ENCODE results near the gene LRP10. TPM values are rescaled to one million over a fixed set of nuclear protein-coding genes. Genes with fewer than 3 reads are reported as not detected.
"Not testable (repeated sequence)": the region's sequence is repeated elsewhere in the genome, so short reads cannot be mapped to it uniquely, and the experiment has no call there.

The LRP10 gene
- total and polyA plus RNA-seq, 2 of the 8 experiments (the other 6 are each of a cell fraction or from before 2014, with no cell fraction given), result 12.4 to 15.6 TPM

GRCh38 chr14:22852940-22853767, 18.4 kb upstream of the LRP10 start (continued):
- TF ChIP-seq GABPA (IDR thresholded peaks at IDR 0.05; ENCODE audit: borderline replicate concordance, insufficient read depth, low read length) (no peak), RAD21 (IDR thresholded peaks at IDR 0.05 in 1 of 2, conservative IDR thresholded peaks at IDR 0.05 in 1 of 2; ENCODE audit: low read depth in 2 of 2, low read length in 2 of 2) (peak; percentile 94 to 96), ATF2 (IDR thresholded peaks at IDR 0.05; ENCODE audit: low read length) (peak; percentile 45; the same call in 1 of the 2 replicates), SUZ12 (IDR thresholded peaks at IDR 0.05; ENCODE audit: low read length) (no peak), RXRA (IDR thresholded peaks at IDR 0.05; ENCODE audit: insufficient read depth, low read depth, low read length) (no peak), FOSL1 (IDR thresholded peaks at IDR 0.05; ENCODE audit: insufficient read depth, low read depth, low read length) (no peak)

GRCh38 chr14:22854296-22854695, 17.2 kb upstream of the LRP10 start:
- H3K79me1 ChIP-seq (ENCODE audit: low read depth, low read length); H2BK12ac ChIP-seq (ENCODE audit: low read depth, low read length); H3K18ac ChIP-seq (ENCODE audit: extremely low read depth, low read length); FAIRE-seq; H4K8ac ChIP-seq (ENCODE audit: extremely low read depth, insufficient read depth, low read length); H3K27ac ChIP-seq (ENCODE audit: low read depth, low read length); H2AFZ ChIP-seq (ENCODE audit: low read length); H3K23me2 ChIP-seq (ENCODE audit: low read depth, low read length); H2AK5ac ChIP-seq (ENCODE audit: low read depth, low read length); H3K79me2 ChIP-seq (ENCODE audit: control insufficient read depth in 1 of 2, insufficient read depth in 2 of 2, low read length in 2 of 2); H3K4ac ChIP-seq (replicated peaks; ENCODE audit: insufficient read length, low read depth, low read length); H3K56ac ChIP-seq (replicated peaks; ENCODE audit: insufficient read length, low read depth, low read length); H2BK120ac ChIP-seq (replicated peaks; ENCODE audit: low read depth, low read length); H2BK5ac ChIP-seq (ENCODE audit: low read depth, low read length); H3K9me3 ChIP-seq (ENCODE audit: insufficient read depth in 2 of 2, low read depth in 1 of 2, low read length in 1 of 2); H3K23ac ChIP-seq (ENCODE audit: insufficient read length); H3K4me3 ChIP-seq (ENCODE audit: extremely low read depth in 1 of 4, insufficient read depth in 2 of 4, low read depth in 3 of 4, low read length in 4 of 4); H2BK20ac ChIP-seq (ENCODE audit: low read length); H3K9ac ChIP-seq (replicated peaks in 1 of 4; ENCODE audit: extremely low read depth in 1 of 4, low read depth in 3 of 4, low read length in 3 of 4); H3K4me1 ChIP-seq (replicated peaks in 1 of 4; ENCODE audit: control insufficient read depth in 3 of 4, insufficient read depth in 4 of 4, low read length in 3 of 4); H3K4me2 ChIP-seq (ENCODE audit: insufficient read depth in 1 of 2, low read depth in 2 of 2, low read length in 2 of 2); H3K27me3 ChIP-seq (replicated peaks in 1 of 4; ENCODE audit: control insufficient read depth in 3 of 4, extremely low read depth in 1 of 4, insufficient read depth in 3 of 4, low read length in 3 of 4); H4K91ac ChIP-seq (replicated peaks; ENCODE audit: insufficient read length, low read length); H4K20me1 ChIP-seq (replicated peaks in 1 of 2; ENCODE audit: control insufficient read depth in 1 of 2, insufficient read depth in 2 of 2, low read length in 2 of 2); H4K5ac ChIP-seq (ENCODE audit: insufficient read length, low read depth, low read length); H3K14ac ChIP-seq (ENCODE audit: insufficient read length); H2BK15ac ChIP-seq (ENCODE audit: low read length); H3K36me3 ChIP-seq (ENCODE audit: control insufficient read depth in 2 of 4, insufficient read depth in 4 of 4, low read length in 3 of 4); DNase-seq (ENCODE audit: low read depth in 1 of 2, low spot score in 2 of 2): not testable (repeated sequence)
- WGBS, 2 experiments (ENCODE audit: extremely low coverage in 1 of 2, insufficient coverage in 1 of 2, insufficient read length in 1 of 2, insufficient replicate concordance in 2 of 2, low coverage in 1 of 2, low lambda C conversion rate in 2 of 2, missing lambda C conversion rate in 1 of 2), result 97% methylated on average over 11 of the region's 11 CpGs; no CpG with 5 or more reads in 1 of the 2 experiments
- ChIA-PET POLR2A (ENCODE audit: partially characterized antibody) (interaction anchor here (1.1 to 13.9 kb wide), 3 partner anchors 16 to 32 kb away, joined by 3 to 203 read pairs (median 85); partner anchors contain the start of genes MMP14 and MRPL52), CTCF (ENCODE audit: partially characterized antibody) (interaction anchor here (1.1 to 56.0 kb wide), 21 partner anchors 10 to 297 kb away, joined by 3 to 1562 read pairs (median 12); partner anchors contain the start of genes LRP10, MMP14, MRPL52 and OXA1L)
